HG03565 (cell line): Measurements from ENCODE around the gene MAML2.
"Not testable (repeated sequence)": the region's sequence is repeated elsewhere in the genome, so short reads cannot be mapped to it uniquely, and the experiment has no call there.

Experiments
- ATAC-seq: cut with Tn5 transposase; IDR thresholded peaks from one replicate; pipeline ENCODE4 v1.9.1; 2021; ENCODE audit warnings: mild to moderate bottlenecking, moderate library complexity; ENCODE audit not compliant: unreplicated experiment

MAML2 gene

DNA sequence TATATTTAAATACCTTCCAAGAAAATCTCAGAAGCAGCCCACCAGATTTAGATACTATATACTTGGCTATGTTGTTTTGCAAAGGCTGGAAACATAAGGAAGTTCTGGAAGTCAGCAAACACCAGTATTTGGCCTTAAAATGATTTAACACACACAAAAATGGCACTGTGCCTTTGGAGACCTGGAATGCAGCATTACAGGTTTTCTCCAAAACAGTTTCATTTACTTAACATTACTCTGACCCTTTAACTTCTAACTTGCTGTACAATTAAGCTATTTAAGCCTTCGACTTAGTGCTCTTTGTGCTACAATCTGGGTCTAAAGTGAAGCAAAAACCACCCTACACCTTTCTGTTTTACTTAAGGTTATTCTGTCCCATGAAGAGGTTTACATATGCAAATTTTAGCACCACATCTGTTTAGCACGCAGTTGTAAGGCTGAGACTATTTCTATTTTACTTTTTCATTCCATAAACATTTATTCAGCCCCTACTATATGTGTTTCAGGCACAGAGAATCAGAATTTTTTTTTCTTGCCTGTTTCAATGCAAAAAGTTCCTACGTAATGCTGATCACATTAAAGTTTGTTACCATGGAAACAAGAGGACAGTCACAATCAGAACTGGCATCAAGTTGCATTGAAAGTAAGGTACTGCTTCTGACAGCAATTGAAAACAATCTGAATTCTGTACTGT is 70.3 kb downstream of the MAML2 start:
- no peak for ATAC-seq

DNA sequence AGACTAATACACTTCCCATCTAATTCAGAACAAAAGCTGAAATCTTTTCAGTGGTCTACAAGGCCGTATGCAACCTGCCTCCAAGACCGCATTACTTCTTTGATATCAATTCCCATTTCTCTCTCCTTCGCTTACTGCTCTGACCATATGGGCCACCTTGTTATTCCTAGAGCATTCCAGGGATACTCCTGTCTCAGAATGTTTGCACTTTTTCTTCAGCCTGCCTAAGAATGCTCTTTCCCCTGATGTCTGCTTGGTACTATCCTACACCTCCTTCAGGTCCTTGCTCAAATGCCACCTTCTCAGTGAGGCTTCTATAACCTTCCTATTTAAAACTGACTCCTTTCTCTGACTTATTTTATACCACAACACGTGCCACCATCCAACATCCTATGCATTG is 71.2 kb downstream of the MAML2 start:
- no peak for ATAC-seq

DNA sequence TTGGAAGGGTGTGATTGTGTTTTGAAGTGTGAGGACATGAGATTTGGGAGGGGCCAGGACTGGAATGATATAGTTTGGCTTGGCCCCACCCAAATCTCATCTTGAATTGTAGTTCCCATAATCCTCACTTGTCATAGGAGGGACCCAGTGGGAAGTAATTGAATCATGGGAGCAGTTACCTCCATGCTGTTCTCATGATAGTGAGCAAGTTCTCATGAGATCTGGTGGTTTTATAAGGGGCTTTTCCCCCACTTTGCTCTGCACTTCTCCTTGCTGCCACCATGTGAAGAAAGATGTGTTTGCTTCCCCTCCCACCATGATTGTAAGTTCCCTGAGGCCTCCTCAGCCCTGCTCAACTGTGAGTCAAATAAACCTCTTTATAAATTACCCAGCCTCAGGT is 71.6 kb downstream of the MAML2 start:
- not testable (repeated sequence) for ATAC-seq

DNA sequence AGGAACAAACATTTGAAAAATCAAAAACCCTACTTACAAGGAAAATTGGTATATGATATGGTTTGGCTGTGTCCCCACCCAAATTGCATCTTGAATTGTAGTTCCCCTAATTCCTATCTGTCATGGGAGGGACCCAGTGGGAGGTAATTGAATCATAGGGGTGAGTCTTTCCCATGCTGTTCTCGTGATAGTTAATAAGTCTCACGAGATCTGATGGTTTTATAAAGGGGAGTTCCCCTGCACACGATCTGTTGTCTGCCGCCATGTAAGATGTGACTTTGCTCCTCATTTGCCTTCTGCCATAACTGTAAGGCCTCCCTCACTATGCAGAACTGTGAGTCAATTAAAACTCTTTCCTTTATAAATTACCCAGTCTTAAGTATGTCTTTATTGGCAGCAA is 74.5 kb downstream of the MAML2 start:
- not testable (repeated sequence) for ATAC-seq

DNA sequence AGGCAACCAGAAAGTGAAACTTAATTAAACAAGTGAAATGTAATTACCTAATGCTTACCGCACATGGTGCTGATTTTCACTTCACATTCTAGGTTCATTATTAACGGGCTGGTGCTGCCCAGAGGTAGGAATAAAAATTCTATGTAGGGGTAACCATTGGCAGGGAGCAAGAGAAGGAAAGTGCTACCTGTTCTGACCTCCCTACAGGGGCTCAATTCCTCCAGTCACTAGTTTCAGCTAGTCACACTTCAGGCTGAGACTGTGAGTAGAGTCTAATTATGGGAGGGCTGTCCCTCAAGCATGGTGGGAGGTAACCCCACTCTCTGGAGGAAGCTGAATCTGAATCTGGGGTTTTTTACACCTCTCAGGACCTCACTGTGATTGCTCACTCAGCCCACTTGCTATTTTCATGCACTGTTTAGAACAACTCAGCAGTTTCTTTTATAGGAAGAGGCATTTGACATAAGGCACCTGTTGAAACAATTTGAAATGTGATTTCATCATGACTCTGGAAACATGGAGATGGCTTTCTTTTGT is 75.4 kb downstream of the MAML2 start:
- peak; percentile 94 for ATAC-seq

DNA sequence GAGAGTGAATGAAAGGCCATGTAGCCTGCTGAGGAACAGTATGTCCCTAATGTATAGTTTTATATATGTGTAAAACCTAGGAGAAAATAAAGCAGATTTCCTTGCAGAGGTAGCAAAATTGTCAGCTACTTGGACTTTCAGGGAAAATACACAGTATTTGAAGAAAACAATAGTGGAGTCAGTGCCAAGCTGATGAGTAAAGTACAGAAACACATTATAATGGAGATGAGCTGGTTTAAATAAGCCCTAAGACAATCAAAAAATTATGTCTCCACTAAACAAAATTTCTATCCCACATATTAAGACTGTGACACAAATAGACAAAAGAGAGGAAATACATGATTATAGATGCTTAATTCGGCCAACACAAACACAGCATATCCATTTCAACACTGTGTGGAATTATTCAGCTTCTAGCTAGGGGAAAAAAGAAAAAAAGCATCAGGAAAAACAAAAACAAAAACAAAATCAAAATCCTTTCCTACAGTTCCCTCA is 75.9 kb downstream of the MAML2 start:
- ATAC-seq = no peak

DNA sequence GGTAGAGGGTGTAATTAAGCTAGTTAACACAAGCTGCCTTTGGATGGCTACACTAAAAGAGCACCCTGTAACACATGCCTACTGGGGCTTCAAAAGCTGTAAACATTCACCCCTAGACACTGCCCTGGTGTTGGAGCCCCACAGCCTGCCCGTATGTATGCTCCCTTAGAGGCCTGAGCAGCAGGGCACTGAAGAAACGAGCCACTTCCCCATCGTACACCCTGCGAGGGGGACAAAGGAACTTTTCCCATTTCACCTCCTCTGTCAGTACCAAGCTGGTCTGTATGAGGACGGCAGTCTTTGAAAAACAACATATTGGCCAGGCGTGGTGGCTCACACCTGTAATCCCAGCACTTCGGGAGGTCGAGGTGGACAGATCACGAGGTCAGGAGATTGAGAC is 77.0 kb downstream of the MAML2 start:
- no peak for ATAC-seq

DNA sequence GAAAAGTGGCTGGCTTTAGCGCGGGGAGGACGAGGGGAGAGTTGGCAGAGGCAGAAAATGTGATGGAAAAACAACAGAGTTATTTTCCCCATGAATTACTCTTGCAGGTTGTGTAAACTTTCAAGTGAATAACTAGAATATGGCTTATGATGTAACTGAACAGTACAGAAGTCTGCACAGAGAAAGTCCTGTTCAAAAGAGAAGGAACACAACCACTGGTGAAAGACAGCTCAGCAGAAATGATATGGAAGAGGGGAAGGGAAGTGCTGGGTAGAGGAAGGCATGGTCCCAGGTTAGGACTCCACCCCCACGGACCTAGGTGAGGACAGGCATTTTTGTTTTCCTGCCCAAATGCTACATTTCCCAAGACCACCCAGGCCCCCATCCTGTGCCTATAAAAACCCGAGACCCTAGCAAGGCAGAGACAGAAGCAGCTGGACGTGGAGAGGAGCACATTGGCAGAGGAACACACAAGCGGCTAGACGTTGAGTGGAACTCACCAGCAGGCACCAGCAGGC is 77.7 kb downstream of the MAML2 start:
- ATAC-seq = no peak

DNA sequence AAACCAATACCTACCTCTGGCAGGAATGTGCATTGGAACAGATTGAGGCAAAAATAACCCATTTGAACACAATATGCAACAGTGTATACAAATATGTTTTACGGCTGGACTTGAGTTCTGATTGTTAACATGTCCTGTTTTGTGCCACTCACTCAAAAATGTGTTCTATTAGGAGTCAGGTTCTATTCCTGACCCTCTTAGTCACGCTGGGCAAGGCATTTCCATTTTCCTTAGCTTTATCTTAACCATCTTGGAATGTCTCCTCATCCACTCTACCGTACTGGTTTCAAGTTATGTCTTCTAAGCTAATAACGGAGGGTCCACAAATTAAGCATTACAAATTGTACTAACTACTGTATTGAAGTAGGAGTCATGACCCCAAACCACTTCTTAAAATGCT is 78.6 kb downstream of the MAML2 start:
- no peak for ATAC-seq

DNA sequence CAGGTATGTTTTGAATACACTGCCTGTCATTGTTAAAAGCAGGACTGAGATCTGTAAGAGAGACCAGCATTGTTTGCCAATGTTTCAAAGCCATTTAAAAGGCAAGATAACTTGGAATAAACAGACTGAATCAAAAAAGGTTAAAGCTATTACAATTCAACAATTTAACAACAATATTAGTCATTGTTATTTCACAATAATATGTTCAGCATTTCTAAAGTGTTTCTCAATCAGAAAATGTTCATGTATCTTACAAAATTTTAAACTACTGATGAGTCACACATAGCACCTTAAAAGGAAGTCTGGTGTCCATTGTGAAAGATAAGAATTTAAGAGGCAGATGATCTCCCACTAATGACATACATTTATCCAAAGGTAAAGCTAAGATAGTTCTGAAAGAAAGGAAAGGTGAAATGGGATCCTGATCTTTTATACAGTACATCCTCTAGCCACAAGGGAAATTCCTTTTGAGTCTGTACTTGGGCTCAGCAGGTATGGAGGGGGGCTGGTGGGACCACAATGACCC is 79.7 kb downstream of the MAML2 start:
- ATAC-seq = no peak

DNA sequence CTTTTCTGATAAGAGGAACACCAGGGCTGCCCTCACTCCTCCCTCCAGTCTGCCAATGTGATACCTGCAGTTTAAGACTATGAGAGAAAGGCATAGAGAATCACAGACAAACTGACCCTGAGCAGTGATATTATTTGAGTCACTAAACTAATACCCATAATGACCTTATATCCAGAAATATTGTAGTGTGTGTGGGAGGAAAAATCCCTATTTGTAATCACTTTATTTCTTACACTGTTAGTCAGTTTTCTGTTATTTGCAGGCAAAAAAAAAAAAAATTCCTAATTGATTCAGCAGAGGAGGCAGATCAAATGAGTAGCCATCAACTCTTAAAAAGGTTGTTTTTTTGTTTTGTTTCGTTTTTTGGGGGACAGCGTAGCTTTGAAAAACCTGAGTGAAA is 82.5 kb downstream of the MAML2 start:
- ATAC-seq = no peak

DNA sequence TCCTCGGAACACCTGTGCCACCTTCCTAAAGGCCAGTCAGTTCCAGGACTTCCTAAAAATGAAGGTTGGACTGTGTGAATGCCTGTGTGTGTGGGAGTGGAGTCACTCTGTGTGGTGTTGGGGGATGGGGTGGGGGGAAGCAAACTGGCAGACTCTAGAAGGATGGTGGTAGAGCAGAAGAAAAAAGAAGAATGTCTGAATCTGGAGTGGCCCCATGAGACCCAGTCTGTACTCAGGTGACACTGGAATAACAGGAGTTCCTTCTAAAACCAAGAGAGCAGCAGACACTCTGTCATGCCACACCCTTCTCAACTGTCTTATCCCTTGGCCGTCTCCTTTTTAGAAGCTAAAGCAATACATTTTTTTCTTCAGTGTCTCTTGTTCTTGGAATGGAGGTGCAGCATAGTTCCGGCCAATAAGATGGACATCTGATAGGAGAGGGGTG is 82.9 kb downstream of the MAML2 start:
- no peak for ATAC-seq

DNA sequence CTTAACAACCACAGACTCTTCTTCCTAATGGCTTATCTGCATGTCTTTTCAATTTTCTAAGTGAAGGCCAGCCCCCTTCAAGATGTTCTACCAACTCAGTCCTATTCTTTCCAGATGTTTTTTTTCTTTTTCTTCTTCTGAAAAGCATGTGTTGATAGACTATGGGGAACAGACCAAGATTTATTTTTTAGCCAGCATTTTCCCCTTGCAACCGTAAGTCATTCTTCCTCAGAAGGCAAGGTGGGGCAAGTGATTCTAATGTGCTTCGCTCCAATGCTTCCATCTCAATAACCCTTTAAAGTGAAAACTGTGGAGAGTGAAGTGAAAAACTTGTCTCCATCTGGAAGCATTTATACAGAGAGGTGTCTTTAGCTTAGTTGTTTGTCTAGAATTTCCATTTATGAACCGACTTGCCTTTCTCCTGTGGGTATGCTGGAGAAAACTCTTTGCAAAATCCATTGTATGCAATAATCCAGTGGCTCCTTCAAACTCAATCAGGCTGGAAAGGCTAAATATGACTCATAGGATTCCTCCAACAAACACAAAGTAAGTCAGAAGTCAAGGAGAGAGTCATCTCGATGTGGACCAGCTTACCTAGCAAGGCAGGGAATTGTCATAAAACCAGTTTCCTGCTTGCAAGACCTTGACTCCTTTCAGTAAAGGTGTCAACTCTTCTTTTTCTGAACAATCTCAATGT is 83.7 kb downstream of the MAML2 start:
- no peak for ATAC-seq

DNA sequence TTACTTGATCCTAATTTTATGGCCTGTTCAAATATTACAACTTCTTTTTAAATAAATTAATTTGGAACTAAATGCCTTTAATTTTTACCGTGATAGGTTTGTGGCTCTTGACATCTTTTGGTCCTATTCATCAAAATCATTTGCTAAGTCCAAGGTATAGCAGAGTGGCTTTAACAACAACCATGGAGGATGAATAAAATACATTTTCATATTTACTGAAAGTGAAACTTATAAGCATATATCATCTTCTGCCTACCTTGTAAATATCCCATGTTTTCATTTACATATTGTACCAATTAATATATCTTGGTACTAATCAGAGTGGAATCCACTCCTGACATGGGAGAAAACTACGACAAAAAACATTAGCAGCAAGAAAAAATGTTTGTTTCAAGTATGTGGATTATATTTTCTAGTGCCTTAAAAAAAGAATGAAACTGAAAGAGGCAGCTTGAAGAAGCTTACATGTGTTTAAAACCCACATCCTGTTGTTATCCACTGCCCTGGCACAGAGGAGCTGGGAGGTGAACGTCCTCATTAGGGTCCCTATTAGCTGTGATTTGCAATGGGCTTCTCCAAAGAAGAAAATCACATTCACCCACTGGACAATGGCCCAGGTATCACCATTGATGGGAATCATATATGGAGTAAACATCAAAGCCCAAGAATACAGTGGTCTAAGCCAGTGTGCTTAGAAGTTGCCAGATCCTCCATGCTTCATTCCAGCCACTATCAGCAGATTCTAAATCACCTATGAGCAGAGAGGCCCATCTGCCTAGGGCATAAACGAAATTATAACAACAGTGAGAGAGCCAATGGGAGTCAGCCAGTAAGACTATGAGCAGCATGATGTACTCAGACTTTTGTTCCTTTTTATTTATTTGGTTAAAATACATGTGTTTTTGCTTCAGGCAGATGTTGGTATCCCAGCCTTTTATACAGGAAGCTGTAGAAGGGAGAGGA is 84.7 kb downstream of the MAML2 start:
- ATAC-seq = peak; percentile 73

DNA sequence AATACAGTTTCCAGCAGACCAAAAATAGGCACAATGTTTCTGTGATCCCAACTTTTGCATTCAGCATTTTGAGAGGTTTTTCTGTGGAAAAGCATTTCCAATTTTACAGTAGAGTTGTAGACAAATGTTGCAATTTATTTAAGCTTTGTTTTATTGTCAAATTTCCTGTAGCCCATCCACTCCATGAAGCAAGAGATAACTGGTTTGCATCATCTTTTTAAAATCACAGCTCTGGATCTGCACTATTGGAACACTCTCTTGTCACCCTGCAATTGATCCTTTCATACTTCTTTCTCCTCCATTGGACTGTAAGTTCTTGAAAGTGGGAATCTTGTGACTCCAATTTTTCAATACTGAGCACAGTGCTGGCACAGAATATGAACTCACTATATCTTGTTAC is 86.0 kb downstream of the MAML2 start:
- no peak for ATAC-seq

DNA sequence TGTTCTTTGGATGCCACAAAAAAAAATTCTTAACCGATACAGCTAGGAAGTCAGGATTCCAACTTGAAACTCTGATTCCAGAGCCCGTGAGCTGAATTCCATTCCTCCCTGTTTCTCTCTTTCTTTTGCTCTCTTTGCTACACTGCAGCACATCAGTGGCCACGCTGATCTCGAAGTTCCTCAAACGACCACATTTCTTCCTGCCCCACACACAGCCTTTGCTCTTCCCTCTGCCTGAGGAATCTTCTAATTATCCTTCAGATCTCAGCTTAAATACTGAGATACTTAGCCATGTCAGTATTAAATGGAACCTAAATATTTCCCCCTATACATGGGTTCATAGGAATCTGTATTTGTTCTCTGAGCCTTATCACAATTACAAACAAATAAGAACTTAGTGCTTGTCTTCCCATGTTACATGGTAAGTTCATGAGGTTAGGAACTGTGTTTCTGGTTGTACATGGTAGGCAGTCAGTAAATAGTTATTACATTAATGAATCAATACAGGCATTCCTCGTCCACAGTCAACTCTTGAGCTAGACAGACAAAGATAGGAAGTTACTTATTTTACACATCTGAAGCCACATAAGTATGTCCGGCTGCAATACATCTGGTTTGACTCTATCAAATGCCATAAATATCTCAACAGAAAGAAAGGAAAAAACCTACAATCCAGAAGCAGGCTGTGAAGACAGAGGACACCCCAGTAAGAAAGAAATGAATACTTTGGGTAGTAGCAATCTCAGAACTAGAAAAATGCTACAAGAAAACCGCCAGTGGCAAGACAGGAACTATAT is 86.6 kb downstream of the MAML2 start:
- no peak for ATAC-seq

DNA sequence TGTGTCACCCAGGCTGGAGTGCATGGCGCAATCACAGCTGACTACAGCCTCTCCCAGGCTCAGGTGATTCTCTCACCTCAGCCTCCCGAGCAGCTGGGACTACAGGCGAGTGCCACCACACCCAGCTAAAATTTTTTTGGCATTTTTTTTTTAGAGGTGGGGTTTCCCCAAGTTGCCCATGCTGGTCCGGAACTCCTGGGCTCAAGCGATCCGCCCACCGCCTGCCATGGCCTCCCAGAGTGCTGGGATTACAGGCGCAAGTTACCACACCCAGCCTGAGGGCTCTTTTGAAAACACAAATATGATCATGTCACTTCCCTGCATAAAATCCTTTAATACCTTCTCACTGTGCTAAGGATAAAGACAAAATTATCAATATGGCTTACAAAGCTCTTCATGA is 88.1 kb downstream of the MAML2 start:
- no peak for ATAC-seq

DNA sequence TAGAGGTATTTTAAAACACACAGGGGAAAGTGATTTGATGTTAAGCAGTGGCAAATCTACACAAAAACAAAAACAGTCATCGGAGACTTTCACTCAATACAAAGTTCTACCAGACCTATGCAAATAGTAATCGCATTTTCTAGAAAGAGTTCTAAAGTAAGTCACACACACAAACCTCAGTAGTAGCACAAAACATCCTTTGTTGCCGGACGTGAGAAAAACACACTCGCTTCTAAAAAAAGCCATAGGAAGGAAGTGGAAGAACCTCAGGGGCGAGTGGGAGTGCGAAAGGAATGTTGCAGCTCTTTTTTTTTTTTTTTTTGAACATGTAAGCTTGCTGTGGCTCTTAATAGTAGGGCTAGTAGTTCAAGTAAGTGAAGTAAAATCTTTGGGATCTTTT is 88.9 kb downstream of the MAML2 start:
- peak; percentile 60 for ATAC-seq

DNA sequence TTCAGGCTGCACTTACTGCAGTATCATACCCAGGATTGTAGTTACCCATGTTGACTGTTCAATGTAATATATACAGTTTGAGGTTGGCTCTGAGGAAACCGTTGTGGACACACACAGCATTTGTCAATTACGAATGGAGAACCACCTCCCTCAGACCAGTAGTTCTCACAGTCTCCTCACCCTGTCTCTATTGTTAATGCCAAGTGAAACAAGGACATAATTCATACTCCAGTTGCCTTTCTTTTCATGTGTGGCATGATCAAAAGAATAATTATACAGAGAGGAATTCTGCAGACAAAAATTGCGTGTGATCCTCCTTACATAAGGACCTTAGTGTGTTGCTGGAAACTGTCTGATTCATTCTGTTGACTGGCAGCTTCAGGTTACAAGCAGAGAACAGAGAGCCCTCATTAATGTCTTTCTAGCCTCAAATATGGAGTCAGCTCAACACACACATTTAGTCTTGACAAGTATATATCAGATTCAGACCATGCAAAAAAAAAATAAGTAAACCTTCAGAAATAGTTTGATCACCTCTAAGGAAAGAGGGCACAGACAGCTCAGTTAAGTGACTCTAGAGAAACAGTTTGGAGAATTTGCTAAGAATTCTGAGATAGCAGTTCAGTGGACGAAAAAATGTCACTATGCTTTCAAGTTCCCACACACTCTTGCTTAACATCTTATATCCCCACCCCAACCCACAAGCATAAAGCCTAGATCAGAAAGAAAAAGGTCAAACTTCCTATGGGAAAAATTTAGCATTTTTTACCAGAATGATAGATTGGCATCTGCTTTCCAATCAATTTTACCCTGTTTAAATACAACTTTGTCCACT is 96.1 kb downstream of the MAML2 start:
- no peak for ATAC-seq
